HEK293 (cell line): Measurements from ENCODE around the gene COL19A1.

ENCODE experiments used
- CTCF ChIA-PET: fragments of 350-600 bp; formaldehyde crosslinking; extraction: SDS; loops from one replicate; lab custom pipeline; 2021; ENCODE audit warnings: antibody characterized with exemption; lab: Yijun Ruan, JAX
- POLR2A ChIA-PET: fragments of 300-600 bp; formaldehyde crosslinking; extraction: SDS; loops from one replicate; lab custom pipeline; 2020; ENCODE audit warnings: antibody characterized with exemption, inconsistent platforms; lab: Yijun Ruan, JAX
- H3K27ac ChIP-seq: fragments of 200-500 bp; sonication (Bioruptor generic); 2 replicates; pipeline ENCODE4 v1.5.1; 2014; ENCODE audit warnings: low read depth, low read length, control low read depth, inconsistent platforms; ENCODE audit errors: extremely low read depth
- H3K36me3 ChIP-seq, 2 experiments: fragments of 200-500 bp in 1 of 2; sonication (Bioruptor generic) in 1 of 2; 1 replicate in 1 of 2; 2 replicates in 1 of 2; pipeline ENCODE4 v1.5.1; 2014 to 2017; ENCODE audit warnings: inconsistent platforms in 2 of 2, low read length in 2 of 2; ENCODE audit not compliant: control insufficient read depth in 2 of 2, insufficient read depth in 1 of 2
- H3K4me1 ChIP-seq: fragments of 200-500 bp; sonication (Bioruptor generic); 2 replicates; pipeline ENCODE4 v1.5.1; 2014; ENCODE audit warnings: mild to moderate bottlenecking, low read length, inconsistent platforms; ENCODE audit not compliant: control insufficient read depth, insufficient read depth
- H3K4me3 ChIP-seq: 2 replicates; pipeline ENCODE4 v1.5.1; 2011; ENCODE audit warnings: low read depth, mild to moderate bottlenecking, control low read depth, low read length, moderate library complexity
- H3K9me3 ChIP-seq: fragments of 200-500 bp; sonication (Bioruptor generic); 2 replicates; pipeline ENCODE4 v1.5.1; 2014; ENCODE audit warnings: low read depth, low read length, inconsistent platforms; ENCODE audit not compliant: control insufficient read depth, insufficient read depth
- HIC1 ChIP-seq: fragments of 450-650 bp; formaldehyde crosslinking; IDR thresholded peaks from 2 replicates; pipeline ENCODE4 v1.5.1; 2016; ENCODE audit warnings: missing biosample characterization, missing genetic modification characterization
- HOXA7 ChIP-seq: sonication (generic); formaldehyde crosslinking; IDR thresholded peaks from 2 replicates; pipeline ENCODE4 v1.8.1; 2022; ENCODE audit warnings: missing genetic modification reagents, borderline replicate concordance
- PRDM4 ChIP-seq: fragments of 450-650 bp; formaldehyde crosslinking; IDR thresholded peaks from 2 replicates; pipeline ENCODE4 v1.5.1; 2017; ENCODE audit warnings: missing biosample characterization, missing genetic modification characterization
- REPIN1 ChIP-seq: fragments of 450-650 bp; formaldehyde crosslinking; IDR thresholded peaks from 2 replicates; pipeline ENCODE4 v1.5.1; 2017; ENCODE audit warnings: missing biosample characterization, missing genetic modification characterization, low read depth
- SCRT1 ChIP-seq: fragments of 450-650 bp; formaldehyde crosslinking; IDR thresholded peaks from 2 replicates; pipeline ENCODE4 v1.5.1; 2016; ENCODE audit warnings: missing biosample characterization, missing genetic modification characterization, borderline replicate concordance
- SCRT2 ChIP-seq: fragments of 450-650 bp; formaldehyde crosslinking; IDR thresholded peaks from 2 replicates; pipeline ENCODE4 v1.5.1; 2016; ENCODE audit warnings: missing biosample characterization, missing genetic modification characterization
- WT1 ChIP-seq: fragments of 450-650 bp; formaldehyde crosslinking; IDR thresholded peaks from 2 replicates; pipeline ENCODE4 v1.5.1; 2016; ENCODE audit warnings: missing biosample characterization, missing genetic modification characterization
- ZBTB20 ChIP-seq: fragments of 450-650 bp; formaldehyde crosslinking; IDR thresholded peaks from 2 replicates; pipeline ENCODE4 v1.5.1; 2016; ENCODE audit warnings: missing biosample characterization, missing genetic modification characterization
- ZBTB7A ChIP-seq: fragments of 450-650 bp; formaldehyde crosslinking; IDR thresholded peaks from 2 replicates; pipeline ENCODE4 v1.5.1; 2016; ENCODE audit warnings: low read depth, missing biosample characterization, missing genetic modification characterization
- ZNF10 ChIP-seq: fragments of 450-650 bp; formaldehyde crosslinking; IDR thresholded peaks from 2 replicates; pipeline ENCODE4 v1.5.1; 2017; ENCODE audit warnings: missing biosample characterization, missing genetic modification characterization
- ZNF2 ChIP-seq: fragments of 450-650 bp; formaldehyde crosslinking; IDR thresholded peaks from 2 replicates; pipeline ENCODE4 v1.5.1; 2016; ENCODE audit warnings: missing biosample characterization, missing genetic modification characterization
- ZNF202 ChIP-seq: fragments of 450-650 bp; formaldehyde crosslinking; IDR thresholded peaks from 2 replicates; pipeline ENCODE4 v1.5.1; 2016; ENCODE audit warnings: missing biosample characterization, missing genetic modification characterization, borderline replicate concordance
- ZNF23 ChIP-seq: fragments of 450-650 bp; formaldehyde crosslinking; IDR thresholded peaks from 2 replicates; pipeline ENCODE4 v1.5.1; 2016; ENCODE audit warnings: missing biosample characterization, missing genetic modification characterization, borderline replicate concordance
- ZNF341 ChIP-seq: fragments of 450-650 bp; formaldehyde crosslinking; IDR thresholded peaks from 2 replicates; pipeline ENCODE4; 2016; ENCODE audit warnings: low read depth, missing biosample characterization, missing genetic modification characterization
- ZNF449 ChIP-seq: fragments of 450-650 bp; formaldehyde crosslinking; IDR thresholded peaks from 2 replicates; pipeline ENCODE4 v1.5.1; 2017; ENCODE audit warnings: missing biosample characterization, mild to moderate bottlenecking, missing genetic modification characterization, moderate library complexity
- ZNF514 ChIP-seq: fragments of 450-650 bp; formaldehyde crosslinking; IDR thresholded peaks from 2 replicates; pipeline ENCODE4 v1.5.1; 2016; ENCODE audit warnings: missing biosample characterization, missing genetic modification characterization
- ZNF530 ChIP-seq: fragments of 450-650 bp; formaldehyde crosslinking; IDR thresholded peaks from 2 replicates; pipeline ENCODE4 v1.5.1; 2016; ENCODE audit warnings: low read depth, missing biosample characterization, missing genetic modification characterization
- ZNF561 ChIP-seq: fragments of 450-650 bp; IDR thresholded peaks from 2 replicates; pipeline ENCODE4 v1.5.1; 2018; ENCODE audit warnings: missing biosample characterization, missing genetic modification characterization, borderline replicate concordance
- ZNF585B ChIP-seq: fragments of 450-650 bp; formaldehyde crosslinking; IDR thresholded peaks from 2 replicates; pipeline ENCODE4 v1.5.1; 2016; ENCODE audit warnings: missing biosample characterization, missing genetic modification characterization
- ZNF777 ChIP-seq: fragments of 450-650 bp; formaldehyde crosslinking; IDR thresholded peaks from 2 replicates; pipeline ENCODE4 v1.5.1; 2017; ENCODE audit warnings: missing biosample characterization, missing genetic modification characterization, borderline replicate concordance
- ZNF792 ChIP-seq: fragments of 450-650 bp; formaldehyde crosslinking; IDR thresholded peaks from 2 replicates; pipeline ENCODE4 v1.5.1; 2016; ENCODE audit warnings: missing biosample characterization, missing genetic modification characterization
- ZSCAN16 ChIP-seq: fragments of 450-650 bp; formaldehyde crosslinking; IDR thresholded peaks from 2 replicates; pipeline ENCODE4 v1.5.1; 2016; ENCODE audit warnings: missing biosample characterization, missing genetic modification characterization

The COL19A1 gene

GRCh38 chr6:69976591-69977090 lies 110.3 kb downstream of the COL19A1 start:
- ChIA-PET CTCF (no interaction called here), POLR2A (no interaction called here)
- Histone ChIP-seq H3K27ac (no peak overlapping the region), H3K4me1 (peaks cover 14% of the 10 kb centered on the region; the same call in 1 of the 2 replicates), H3K9me3 (no peaks in the 10 kb centered on the region), H3K4me3 (no peak overlapping the region)
- TF ChIP-seq ZNF777 = no peak
- no peak for TF ChIP-seq ZNF449 (tag by site-specific recombination)
- TF ChIP-seq, all 188 proteins: peak for 0
- H3K36me3 ChIP-seq = no peaks in the 10 kb centered on the region

- ChIA-PET CTCF (interaction anchor here (0.5 kb wide), 2 partner anchors 57 to 59 kb away, joined by 3 to 5 read pairs; no protein-coding TSS in a partner anchor), POLR2A (no interaction called here)
- H3K9me3 ChIP-seq = no peaks in the 10 kb centered on the region
- no peak overlapping the region for H3K27ac ChIP-seq
- no peaks in the 10 kb centered on the region for H3K4me1 ChIP-seq
- peak; percentile 86 for TF ChIP-seq SCRT1
- TF ChIP-seq SCRT2 = peak; percentile 94
- no peak for TF ChIP-seq HOXA7 (CRISPR knock-in tag)
- no peak for TF ChIP-seq ZNF561 (tag by site-specific recombination)
- H3K36me3 ChIP-seq = no peaks in the 10 kb centered on the region
- H3K4me3 ChIP-seq = no peak overlapping the region
Observed at GRCh38 chr6:69980624-69981023, 114.3 kb downstream of the COL19A1 start.

- TF ChIP-seq HIC1 = no peak
- no peak for TF ChIP-seq ZNF585B (tag by site-specific recombination)
- no peak for TF ChIP-seq ZNF23 (tag by site-specific recombination)
- TF ChIP-seq ZNF202 (tag by site-specific recombination) = no peak
- no peak for TF ChIP-seq REPIN1 (tag by site-specific recombination)
- TF ChIP-seq ZNF341 = no peak
- TF ChIP-seq ZBTB7A (tag by site-specific recombination) = no peak
- no peak for TF ChIP-seq WT1
- TF ChIP-seq ZNF10 = no peak
- no peak for TF ChIP-seq ZSCAN16 (tag by site-specific recombination)
- no peak for TF ChIP-seq ZNF561 (tag by site-specific recombination)
- TF ChIP-seq ZBTB20 = no peak
- TF ChIP-seq PRDM4 = no peak
- TF ChIP-seq ZNF792 (tag by site-specific recombination) = no peak
- TF ChIP-seq HOXA7 (CRISPR knock-in tag) = no peak
- TF ChIP-seq ZNF514 (tag by site-specific recombination) = no peak
- no peak for TF ChIP-seq ZNF530 (tag by site-specific recombination)
- no peak for TF ChIP-seq ZNF2 (tag by site-specific recombination)
- H3K27ac ChIP-seq = no peak overlapping the region
- no peaks in the 10 kb centered on the region for H3K9me3 ChIP-seq
- ChIA-PET POLR2A (no interaction called here), CTCF (interaction anchor here (0.6 kb wide), 1 partner anchor 949 kb away, joined by 4 read pairs; no protein-coding TSS in a partner anchor)
- no peak overlapping the region for H3K4me3 ChIP-seq
- H3K4me1 ChIP-seq = no peaks in the 10 kb centered on the region
- no peaks in the 10 kb centered on the region for H3K36me3 ChIP-seq
Observed at GRCh38 chr6:69984506-69984905, 118.2 kb downstream of the COL19A1 start.
